ENCODE results near the gene ITGBL1. TPM values are rescaled to one million over a fixed set of nuclear protein-coding genes. Genes with fewer than 3 reads are reported as not detected.
A peak's percentile ranks its signal among the peaks of the same experiment; 100 is the strongest.

The ITGBL1 gene
- total and polyA plus RNA-seq, 2 of the 4 experiments (the other 2 are of a cell fraction), result 22.2 to 24.2 TPM

DNA sequence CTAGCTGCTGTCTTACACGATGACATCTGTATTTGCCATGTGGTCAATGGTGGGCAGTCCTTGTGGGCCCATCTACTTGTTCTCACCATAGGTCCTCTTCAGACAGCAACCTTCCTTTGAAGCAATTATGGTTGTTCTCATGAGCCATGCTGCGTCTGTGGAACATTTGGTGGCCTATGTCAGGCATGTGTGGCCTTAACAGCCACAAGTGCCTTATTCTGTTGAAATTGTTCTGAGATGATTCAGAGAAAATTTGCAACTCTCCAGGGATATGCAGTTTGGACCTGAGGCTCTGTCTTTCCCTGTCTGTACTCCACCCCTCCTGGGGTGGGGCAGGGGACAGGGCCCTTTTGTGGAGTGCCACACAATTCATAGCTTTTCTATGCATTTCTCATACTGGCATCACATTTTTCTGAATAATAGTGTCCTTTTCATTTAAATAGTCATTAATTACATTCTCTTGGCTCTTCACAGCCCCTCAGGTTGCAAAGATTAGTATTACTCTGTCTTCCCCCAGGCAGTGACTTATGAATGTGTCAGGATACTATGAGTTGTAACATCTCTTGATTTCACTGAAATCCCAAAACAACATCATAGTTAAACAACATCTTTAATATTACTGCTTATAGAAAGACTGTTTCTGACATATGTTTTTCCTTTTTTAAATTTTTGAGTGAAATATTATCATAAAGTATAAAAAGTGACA lies 102.1 kb downstream of the ITGBL1 start:
- dilution Hi-C loops (cut with HindIII; ENCODE audit: low sequenced_read_pairs, unreplicated experiment), result no loop called here

More for the DNA sequence above, 102.1 kb downstream of the ITGBL1 start:
- Histone ChIP-seq H2BK5ac (ENCODE audit: low read depth, low read length, poor library complexity, severe bottlenecking) (no peak overlapping the region), H2AK9ac (replicated peaks; ENCODE audit: low read depth, low read length, poor library complexity) (no peak overlapping the region), H4K20me1 (ENCODE audit: insufficient read depth, low read length) (no peaks in the 10 kb centered on the region), H3K4me2 (ENCODE audit: low read depth, low read length) (no peak overlapping the region), H2AFZ (replicated peaks; ENCODE audit: low read length, poor library complexity) (peak overlapping the region; percentile 12), H2BK20ac (ENCODE audit: low read depth, low read length) (no peak overlapping the region; the same call in 1 of the 2 replicates), H4K91ac (ENCODE audit: insufficient read depth, low read depth, low read length) (peak overlapping the region; percentile 21), H3K9ac (ENCODE audit: low read depth, low read length) (no peak overlapping the region), H2BK120ac (ENCODE audit: low read depth, low read length) (peak overlapping the region; percentile 25; the same call in 1 of the 2 replicates), H3K18ac (ENCODE audit: low read depth, low read length) (no peak overlapping the region), H4K8ac (ENCODE audit: low read depth in 2 of 2, low read length in 2 of 2) (no peak overlapping the region), H3K14ac (replicated peaks; ENCODE audit: low read depth, low read length) (peak overlapping the region; percentile 52; the same call in 1 of the 2 replicates), H3K27me3 (ENCODE audit: control insufficient read depth, insufficient read depth, low read length) (no peaks in the 10 kb centered on the region), H3K56ac (ENCODE audit: extremely low read depth, insufficient read depth, low read length) (no peak overlapping the region), H3K4me1 (ENCODE audit: control insufficient read depth, insufficient read depth, low read length) (peaks cover 5% of the 10 kb centered on the region), H3K27ac (ENCODE audit: insufficient read depth, low read length) (no peak overlapping the region), H3K79me1 (ENCODE audit: low read depth in 1 of 2, low read length in 2 of 2) (no peaks in the 10 kb centered on the region), H2BK15ac (ENCODE audit: low read depth, low read length) (0 out of 3 replicates have a peak overlapping the region, but pooled peaks have one; percentile 25), H3K36me3 (ENCODE audit: control insufficient read depth, insufficient read depth, low read length) (no peaks in the 10 kb centered on the region), H3K9me1 (ENCODE audit: insufficient read depth, low read length) (no peaks in the 10 kb centered on the region), H3K4me3 (ENCODE audit: insufficient read depth, low read depth, low read length) (no peak overlapping the region), H4K5ac (ENCODE audit: low read depth, low read length) (no peak overlapping the region), H3K23ac (ENCODE audit: low read depth, low read length) (no peak overlapping the region), H3K4ac (ENCODE audit: low read depth, low read length) (peak overlapping the region; percentile 50; the same call in 1 of the 2 replicates), H3K9me3 (ENCODE audit: control insufficient read depth, insufficient read depth, low read length) (no peaks in the 10 kb centered on the region), H2AK5ac (ENCODE audit: low read depth, low read length) (peak overlapping the region; percentile 52; the same call in 1 of the 2 replicates)
- ChIA-PET POLR2A (ENCODE audit: unreplicated experiment) (no interaction called here), CTCF (interaction anchor here (1.4 kb wide), 1 partner anchor 18 kb away, joined by 5 read pairs; no protein-coding TSS in a partner anchor)
- DNase-seq, result no peak
- in situ Hi-C loops (cut with MboI; ENCODE audit: low sequenced_read_pairs), result no loop called here
- TF ChIP-seq NFE2L2 (IDR thresholded peaks at IDR 0.05; ENCODE audit: low read depth, low read length) (no peak), FOS (IDR thresholded peaks at IDR 0.05; ENCODE audit: low read depth, low read length) (no peak), CHD1 (IDR thresholded peaks at IDR 0.05; ENCODE audit: low read depth, low read length) (no peak), POLR2A (IDR thresholded peaks at IDR 0.05; ENCODE audit: low read depth, low read length) (no peak), CEBPB (IDR thresholded peaks at IDR 0.05; ENCODE audit: low read depth, low read length) (no peak), MAZ (IDR thresholded peaks at IDR 0.05; ENCODE audit: borderline replicate concordance, low read depth, low read length) (no peak)
- TF ChIP-seq, protein P1, sequence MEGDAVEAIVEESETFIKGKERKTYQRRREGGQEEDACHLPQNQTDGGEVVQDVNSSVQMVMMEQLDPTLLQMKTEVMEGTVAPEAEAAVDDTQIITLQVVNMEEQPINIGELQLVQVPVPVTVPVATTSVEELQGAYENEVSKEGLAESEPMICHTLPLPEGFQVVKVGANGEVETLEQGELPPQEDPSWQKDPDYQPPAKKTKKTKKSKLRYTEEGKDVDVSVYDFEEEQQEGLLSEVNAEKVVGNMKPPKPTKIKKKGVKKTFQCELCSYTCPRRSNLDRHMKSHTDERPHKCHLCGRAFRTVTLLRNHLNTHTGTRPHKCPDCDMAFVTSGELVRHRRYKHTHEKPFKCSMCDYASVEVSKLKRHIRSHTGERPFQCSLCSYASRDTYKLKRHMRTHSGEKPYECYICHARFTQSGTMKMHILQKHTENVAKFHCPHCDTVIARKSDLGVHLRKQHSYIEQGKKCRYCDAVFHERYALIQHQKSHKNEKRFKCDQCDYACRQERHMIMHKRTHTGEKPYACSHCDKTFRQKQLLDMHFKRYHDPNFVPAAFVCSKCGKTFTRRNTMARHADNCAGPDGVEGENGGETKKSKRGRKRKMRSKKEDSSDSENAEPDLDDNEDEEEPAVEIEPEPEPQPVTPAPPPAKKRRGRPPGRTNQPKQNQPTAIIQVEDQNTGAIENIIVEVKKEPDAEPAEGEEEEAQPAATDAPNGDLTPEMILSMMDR (conservative IDR thresholded peaks at IDR 0.05; ENCODE audit: low read depth, low read length), result no peak
- BruUV-seq (replicated peaks), result no TSS peak
- no CpG with 5 or more reads among the region's 2 CpGs for WGBS, 2 experiments (ENCODE audit: extremely low coverage in 2 of 2, insufficient read length in 1 of 2)
- ATAC-seq (ENCODE audit: low read depth), result no peak
- intact Hi-C loops (cut with micrococcal nuclease), result no loop called here

Data from IMR-90 (cell line).